ENCODE measurements around the gene ASH1L.
"Not testable (repeated sequence)": the region's sequence is repeated elsewhere in the genome, so short reads cannot be mapped to it uniquely, and the experiment has no call there.

- not testable (repeated sequence) for TF ChIP-seq EP300 (IDR thresholded peaks at IDR 0.05); POLR2A (IDR thresholded peaks at IDR 0.05; ENCODE audit: low read depth)
These were observed 75.7 kb downstream of the ASH1L start for GRCh38 chr1:155486952-155487351.
